ENCODE results near the gene ARHGAP40. TPM values are rescaled to one million over a fixed set of nuclear protein-coding genes. Genes with fewer than 3 reads are reported as not detected.

ARHGAP40 gene
- total RNA-seq, 2 experiments from 2014 or later, result not detected

DNA sequence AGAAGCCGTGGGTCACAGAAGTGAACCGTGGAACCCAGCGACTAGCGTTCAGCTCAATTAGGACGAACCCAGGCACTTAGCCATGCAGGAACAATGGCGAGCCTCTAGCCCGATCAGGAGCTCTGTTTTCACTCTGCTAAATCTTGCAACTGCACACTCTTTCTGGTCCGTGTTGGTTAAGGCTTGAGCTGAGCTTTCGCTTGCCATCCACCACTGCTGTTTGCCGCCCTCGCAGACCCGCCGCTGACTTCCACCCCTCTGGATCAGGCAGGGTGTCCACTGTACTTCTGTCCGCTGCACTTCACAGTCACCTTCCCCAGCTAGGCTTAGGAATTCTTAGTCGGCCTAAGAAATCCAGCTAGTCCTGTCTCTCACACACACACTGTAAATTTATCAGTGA, 96.9 kb downstream of the ARHGAP40 start:
- Histone ChIP-seq H3K4me3 (ENCODE audit: low read length) (no peak overlapping the region), H3K27ac (ENCODE audit: low read depth in 1 of 2, low read length in 2 of 2) (no peak overlapping the region), H3K36me3 (ENCODE audit: insufficient read depth, low read length) (no peaks in the 10 kb centered on the region), H3K9me3 (ENCODE audit: control insufficient read depth in 1 of 2, insufficient read depth in 1 of 2, low read length in 2 of 2) (no peaks in the 10 kb centered on the region), H3K27me3 (ENCODE audit: control insufficient read depth in 1 of 2, insufficient read depth in 2 of 2, low read length in 2 of 2) (peaks cover 13 to 15% of the 10 kb centered on the region in 2 experiments), H3K4me1 (ENCODE audit: insufficient read depth, low read length) (no peaks in the 10 kb centered on the region)
- H3K4me3 Mint-ChIP-seq, result no peak overlapping the region
- no peaks in the 10 kb centered on the region for H3K9me3 Mint-ChIP-seq
- POLR2A ChIA-PET, result no interaction called here
- H3K27me3 Mint-ChIP-seq, result peaks cover 38% of the 10 kb centered on the region
- ATAC-seq (ENCODE audit: poor library complexity) (no peak), DNase-seq (no peak)
- H3K27ac Mint-ChIP-seq, result no peak overlapping the region
- CTCF ChIA-PET, result no interaction called here
- intact Hi-C loops (cut with DNase I, micrococcal nuclease), result no loop called here
- TF ChIP-seq, protein P1, sequence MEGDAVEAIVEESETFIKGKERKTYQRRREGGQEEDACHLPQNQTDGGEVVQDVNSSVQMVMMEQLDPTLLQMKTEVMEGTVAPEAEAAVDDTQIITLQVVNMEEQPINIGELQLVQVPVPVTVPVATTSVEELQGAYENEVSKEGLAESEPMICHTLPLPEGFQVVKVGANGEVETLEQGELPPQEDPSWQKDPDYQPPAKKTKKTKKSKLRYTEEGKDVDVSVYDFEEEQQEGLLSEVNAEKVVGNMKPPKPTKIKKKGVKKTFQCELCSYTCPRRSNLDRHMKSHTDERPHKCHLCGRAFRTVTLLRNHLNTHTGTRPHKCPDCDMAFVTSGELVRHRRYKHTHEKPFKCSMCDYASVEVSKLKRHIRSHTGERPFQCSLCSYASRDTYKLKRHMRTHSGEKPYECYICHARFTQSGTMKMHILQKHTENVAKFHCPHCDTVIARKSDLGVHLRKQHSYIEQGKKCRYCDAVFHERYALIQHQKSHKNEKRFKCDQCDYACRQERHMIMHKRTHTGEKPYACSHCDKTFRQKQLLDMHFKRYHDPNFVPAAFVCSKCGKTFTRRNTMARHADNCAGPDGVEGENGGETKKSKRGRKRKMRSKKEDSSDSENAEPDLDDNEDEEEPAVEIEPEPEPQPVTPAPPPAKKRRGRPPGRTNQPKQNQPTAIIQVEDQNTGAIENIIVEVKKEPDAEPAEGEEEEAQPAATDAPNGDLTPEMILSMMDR (IDR thresholded peaks at IDR 0.05), result no peak
- no peaks in the 10 kb centered on the region for H3K36me3 Mint-ChIP-seq (ENCODE audit: low read depth)
- H3K4me1 Mint-ChIP-seq (ENCODE audit: low read depth), result no peaks in the 10 kb centered on the region

DNA sequence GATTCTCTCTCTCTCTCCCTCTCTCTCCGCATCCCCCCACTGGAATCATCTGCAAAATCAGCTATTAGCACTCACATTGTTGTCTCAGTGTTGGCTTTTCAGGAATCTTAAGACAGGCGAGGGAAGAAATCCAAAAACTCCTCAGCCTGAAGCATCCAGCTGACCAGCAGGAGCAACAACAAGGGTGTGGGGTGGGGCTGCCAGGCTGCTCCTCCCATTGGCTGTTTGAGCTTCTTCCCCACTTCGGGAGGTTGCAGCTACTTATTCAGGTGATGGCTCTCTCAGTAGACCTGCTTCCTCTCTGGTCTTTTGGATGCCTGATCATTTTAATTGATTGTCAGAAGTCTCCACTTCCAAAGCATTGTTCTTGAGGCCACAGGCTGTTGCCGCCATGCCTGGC, 98.5 kb downstream of the ARHGAP40 start:
- H3K4me3 Mint-ChIP-seq, result no peak overlapping the region
- Histone ChIP-seq H3K36me3 (ENCODE audit: insufficient read depth, low read length) (no peaks in the 10 kb centered on the region), H3K27ac (ENCODE audit: low read depth in 1 of 2, low read length in 2 of 2) (no peak overlapping the region), H3K4me3 (ENCODE audit: low read length) (no peak overlapping the region), H3K4me1 (ENCODE audit: insufficient read depth, low read length) (no peaks in the 10 kb centered on the region), H3K27me3 (ENCODE audit: control insufficient read depth in 1 of 2, insufficient read depth in 2 of 2, low read length in 2 of 2) (peaks cover 13 to 15% of the 10 kb centered on the region in 2 experiments), H3K9me3 (ENCODE audit: control insufficient read depth in 1 of 2, insufficient read depth in 1 of 2, low read length in 2 of 2) (no peaks in the 10 kb centered on the region)
- H3K9me3 Mint-ChIP-seq, result no peaks in the 10 kb centered on the region
- CTCF ChIA-PET, result no interaction called here
- peaks cover 45% of the 10 kb centered on the region for H3K27me3 Mint-ChIP-seq
- POLR2A ChIA-PET, result no interaction called here
- intact Hi-C loops (cut with DNase I, micrococcal nuclease), result no loop called here
- no peak for ATAC-seq (ENCODE audit: poor library complexity)
- H3K27ac Mint-ChIP-seq, result no peak overlapping the region
- no peak for DNase-seq
- TF ChIP-seq, protein P1 (IDR thresholded peaks at IDR 0.05), result no peak
- no peaks in the 10 kb centered on the region for H3K4me1 Mint-ChIP-seq (ENCODE audit: low read depth)
- no peaks in the 10 kb centered on the region for H3K36me3 Mint-ChIP-seq (ENCODE audit: low read depth)

Other genes starting within 250 kb of the ARHGAP40 start
- 10 to 100 TPM; 94.1 to 99.3 TPM for gene SNHG17, start 166.5 kb upstream of the ARHGAP40 start, total RNA-seq
- 10 to 100 TPM; 30.4 to 31.9 TPM for gene RALGAPB, start 129.0 kb upstream of the ARHGAP40 start, total RNA-seq
- gene ADIG, start 20.6 kb upstream of the ARHGAP40 start, total RNA-seq, result not detected
- gene SLC32A1, start 122.7 kb downstream of the ARHGAP40 start, total RNA-seq, result not detected
- 10 to 100 TPM; 11.1 to 11.9 TPM for gene ACTR5, start 146.7 kb downstream of the ARHGAP40 start, total RNA-seq
- gene PPP1R16B, start 203.9 kb downstream of the ARHGAP40 start, total RNA-seq, result 10 to 100 TPM; 87.6 to 91.1 TPM

Data from CD4-positive, alpha-beta T cell (primary cell).